Pancreas (tissue), 10 donors: ENCODE measurements around the gene EMC10. TPM values are rescaled to one million over a fixed set of nuclear protein-coding genes. Genes with fewer than 3 reads are reported as not detected.

Source experiments
- ATAC-seq, 4 donors: fragments of 200-7000 bp; cut with Tn5 transposase; one replicate each; pipeline versions ENCODE4 v1.8.0 to v1.9.1; 2020; ENCODE audit warnings: mild to moderate bottlenecking in 4 of 4, moderate library complexity in 4 of 4
- DNase-seq, 6 donors: peaks; one replicate each; pipeline ENCODE4 v3.0.0-alpha.2; 2020
- FAIRE-seq: peaks from 2 replicates; lab custom pipeline; 2012; peaks lifted over from hg19 to GRCh38; lab: Jason Lieb, UNC
- H3K27ac ChIP-seq, 4 donors: fragments of 200-600 bp; sonication (generic); 1 replicate in 3 of 4; 2 replicates in 1 of 4; pipeline versions ENCODE4 v1.5.0 to v1.8.0; 2020
- H3K27me3 ChIP-seq, 4 donors: fragments of 200-600 bp; one replicate each; pipeline ENCODE4 v1.8.0; 2021
- H3K36me3 ChIP-seq, 3 donors: fragments of 200-600 bp; sonication (generic) in 1 of 3; one replicate each; pipeline versions ENCODE4 v1.5.0 to v1.8.0; 2020 to 2021
- H3K4me1 ChIP-seq, 3 donors: fragments of 200-600 bp; one replicate each; pipeline ENCODE4 v1.8.0; 2021
- H3K4me3 ChIP-seq, 4 donors: fragments of 200-600 bp; sonication (generic) in 2 of 4; one replicate each; pipeline versions ENCODE4 v1.5.0 to v1.8.0; 2020 to 2021
- H3K9me3 ChIP-seq, 4 donors: fragments of 200-600 bp; one replicate each; pipeline ENCODE4 v1.8.0; 2021
- WGBS, 2 donors: extraction: QIAGEN DNeasy Blood & Tissue Kit; methylation state at CpG; one replicate each; pipeline ENCODE4 v1.1.7; 2013; 5-methylcytosine and 5-hydroxymethylcytosine counted together
- intact Hi-C, 3 donors: fragments of 100-400 bp; cut with DNase I; formaldehyde crosslinking; loops; one replicate each; pipeline versions ENCODE4 v1.11.1 to v1.14.2; 2022
- polyA plus RNA-seq, 2 donors: library from polyadenylated mRNA; stranded (reverse); fragments of 200-250 nt; gene quantifications; one replicate each; pipeline ENCODE4 v1.2.3, GENCODE V29; 2013
- total RNA-seq, 6 donors: library from RNA; stranded (reverse); fragmentation: NEBNext Ultra II Directional in 4 of 6; extraction: Animal tissue kit (Norgen Biotek cat#: 25700) in 4 of 6; gene quantifications; one replicate each; pipeline versions ENCODE4 v1.2.1 to v1.2.4, GENCODE V29; 2021 to 2023
- TF ChIP-seq, protein P1 (sequence below), 4 donors: fragments of 200-600 bp; sonication (generic) in 3 of 4; IDR thresholded peaks; one replicate each; pipeline versions ENCODE4 v1.5.0 to v1.8.0; 2021; ENCODE audit warnings: antibody characterized with exemption in 4 of 4
- donor health status: healthy with polysubstance abuse.
- donor health status: DM: no; HTN: no; CAD: no; lungs with moderate emphysema.
- donor health status: DM: no; HTN: no; CAD: no.
- donor health status: control.
- donor health status: control.
- donor health status: Bipolar disorder and iron deficiency.
- donor health status: DM: yes; HTN: yes; CAD: no.
- donor health status: DM: no; HTN: no; CAD: no.
- donor health status: DM: no; HTN: no; CAD: no.
- donor health status: DM: yes; HTN: yes; CAD: no.

The EMC10 gene
- 10 to 100 TPM; 34.7 to 81.5 (median 60.2) TPM for total RNA-seq
- polyA plus RNA-seq: 100 to 1,000 TPM in 1 of 2 donors, 10 to 100 TPM in 1; 96.7 to 160 TPM

GRCh38 chr19:50476224-50476906 lies at the start of gene EMC10, which contains the start of gene GARIN5A:
TSS of gene EMC10 (plus strand) at chr19:50476507. CDS start at chr19:50476545, 38 bp downstream.
TSS of gene GARIN5A (minus strand) at chr19:50476848. CDS start at chr19:50476388, 460 bp downstream.
- peaks cover 0 to 11% (median 0%) of the 10 kb centered on the region in 3 donors for H3K4me1 ChIP-seq
- DNase-seq (peak; percentile 90 to 98 (median 95)), ATAC-seq (peak; percentile 94 to 99 (median 96)), FAIRE-seq (no peak)
- H3K9me3 ChIP-seq: no peaks in the 10 kb centered on the region
- TF ChIP-seq, protein P1, sequence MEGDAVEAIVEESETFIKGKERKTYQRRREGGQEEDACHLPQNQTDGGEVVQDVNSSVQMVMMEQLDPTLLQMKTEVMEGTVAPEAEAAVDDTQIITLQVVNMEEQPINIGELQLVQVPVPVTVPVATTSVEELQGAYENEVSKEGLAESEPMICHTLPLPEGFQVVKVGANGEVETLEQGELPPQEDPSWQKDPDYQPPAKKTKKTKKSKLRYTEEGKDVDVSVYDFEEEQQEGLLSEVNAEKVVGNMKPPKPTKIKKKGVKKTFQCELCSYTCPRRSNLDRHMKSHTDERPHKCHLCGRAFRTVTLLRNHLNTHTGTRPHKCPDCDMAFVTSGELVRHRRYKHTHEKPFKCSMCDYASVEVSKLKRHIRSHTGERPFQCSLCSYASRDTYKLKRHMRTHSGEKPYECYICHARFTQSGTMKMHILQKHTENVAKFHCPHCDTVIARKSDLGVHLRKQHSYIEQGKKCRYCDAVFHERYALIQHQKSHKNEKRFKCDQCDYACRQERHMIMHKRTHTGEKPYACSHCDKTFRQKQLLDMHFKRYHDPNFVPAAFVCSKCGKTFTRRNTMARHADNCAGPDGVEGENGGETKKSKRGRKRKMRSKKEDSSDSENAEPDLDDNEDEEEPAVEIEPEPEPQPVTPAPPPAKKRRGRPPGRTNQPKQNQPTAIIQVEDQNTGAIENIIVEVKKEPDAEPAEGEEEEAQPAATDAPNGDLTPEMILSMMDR (IDR thresholded peaks at IDR 0.05): no peak
- peaks cover 0 to 18% (median 15%) of the 10 kb centered on the region in 3 donors for H3K36me3 ChIP-seq
- intact Hi-C loops: no loop called here
- H3K27ac ChIP-seq: peak within 1 kb of the TSS; percentile 58 to 82 (median 70)
- no peaks in the 10 kb centered on the region for H3K27me3 ChIP-seq
- WGBS, 2 donors: 1 to 2% methylated on average over 58 of the region's 58 CpGs
- peak within 1 kb of the TSS; percentile 70 to 99 (median 82) for H3K4me3 ChIP-seq

DNA sequence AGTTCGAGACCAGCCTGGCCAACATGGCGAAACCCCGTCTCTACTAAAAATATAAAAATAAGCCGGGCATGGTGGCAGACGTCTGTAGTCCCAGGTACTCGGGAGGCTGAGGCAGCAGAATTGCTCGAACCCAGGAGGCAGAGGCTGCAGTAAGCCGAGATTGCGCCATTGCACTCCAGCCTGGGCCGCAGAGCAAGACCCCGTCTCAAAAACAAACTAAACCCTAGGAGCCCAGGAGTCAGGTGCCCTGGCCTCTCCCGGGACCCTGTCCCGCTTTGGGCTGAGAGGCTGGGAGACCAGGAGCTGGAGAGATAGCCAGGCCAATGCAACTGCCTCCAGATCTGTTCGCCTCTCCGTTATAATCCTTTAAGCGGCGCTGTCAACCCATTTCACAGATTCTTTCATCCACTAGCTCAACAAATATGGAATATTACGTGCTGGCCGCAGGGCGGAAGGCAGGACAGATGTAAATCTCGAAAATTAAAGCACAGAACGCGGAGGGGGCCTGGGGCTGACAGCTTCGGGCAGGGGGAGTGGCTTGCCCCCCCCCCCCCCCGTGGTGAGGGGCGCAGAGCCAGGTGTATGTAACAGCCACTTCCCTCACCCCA lies 48.9 kb upstream of the EMC10 start:
- peaks cover 0 to 9% (median 3%) of the 10 kb centered on the region in 3 donors for H3K4me1 ChIP-seq
- no peak for ATAC-seq
- peak overlapping the region in 1 of 4 donors; percentile 33 for H3K27ac ChIP-seq
- intact Hi-C loops: no loop called here
- H3K9me3 ChIP-seq: no peaks in the 10 kb centered on the region
- no peaks in the 10 kb centered on the region for H3K27me3 ChIP-seq
- H3K4me3 ChIP-seq: peak overlapping the region in 1 of 4 donors; percentile 31
- no peaks in the 10 kb centered on the region for H3K36me3 ChIP-seq
- 79 to 87% methylated on average over 24 to 26 of the region's 26 CpGs for WGBS, 2 donors
- no peak for DNase-seq
- FAIRE-seq: no peak
- TF ChIP-seq, protein P1 (IDR thresholded peaks at IDR 0.05): no peak

DNA sequence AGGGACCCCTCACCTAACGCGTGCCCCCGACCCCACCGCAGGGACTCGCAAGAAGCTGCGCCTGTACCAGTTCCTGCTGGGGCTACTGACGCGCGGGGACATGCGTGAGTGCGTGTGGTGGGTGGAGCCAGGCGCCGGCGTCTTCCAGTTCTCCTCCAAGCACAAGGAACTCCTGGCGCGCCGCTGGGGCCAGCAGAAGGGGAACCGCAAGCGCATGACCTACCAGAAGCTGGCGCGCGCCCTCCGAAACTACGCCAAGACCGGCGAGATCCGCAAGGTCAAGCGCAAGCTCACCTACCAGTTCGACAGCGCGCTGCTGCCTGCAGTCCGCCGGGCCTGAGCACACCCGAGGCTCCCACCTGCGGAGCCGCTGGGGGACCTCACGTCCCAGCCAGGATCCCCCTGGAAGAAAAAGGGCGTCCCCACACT lies 48.3 kb upstream of the EMC10 start:
- H3K9me3 ChIP-seq: no peaks in the 10 kb centered on the region
- FAIRE-seq (no peak), ATAC-seq (peak; percentile 24 to 65 (median 54)), DNase-seq (peak; percentile 64 to 88 (median 82))
- peak overlapping the region in 2 of 4 donors; percentile 24 to 31 for H3K4me3 ChIP-seq
- no peaks in the 10 kb centered on the region for H3K27me3 ChIP-seq
- TF ChIP-seq, protein P1 (IDR thresholded peaks at IDR 0.05): no peak
- H3K36me3 ChIP-seq: no peaks in the 10 kb centered on the region
- peaks cover 0 to 9% (median 3%) of the 10 kb centered on the region in 3 donors for H3K4me1 ChIP-seq
- intact Hi-C loops: no loop called here
- peak overlapping the region in 2 of 4 donors; percentile 33 to 50 for H3K27ac ChIP-seq
- WGBS, 2 donors: 9 to 13% methylated on average over 37 to 38 of the region's 38 CpGs

DNA sequence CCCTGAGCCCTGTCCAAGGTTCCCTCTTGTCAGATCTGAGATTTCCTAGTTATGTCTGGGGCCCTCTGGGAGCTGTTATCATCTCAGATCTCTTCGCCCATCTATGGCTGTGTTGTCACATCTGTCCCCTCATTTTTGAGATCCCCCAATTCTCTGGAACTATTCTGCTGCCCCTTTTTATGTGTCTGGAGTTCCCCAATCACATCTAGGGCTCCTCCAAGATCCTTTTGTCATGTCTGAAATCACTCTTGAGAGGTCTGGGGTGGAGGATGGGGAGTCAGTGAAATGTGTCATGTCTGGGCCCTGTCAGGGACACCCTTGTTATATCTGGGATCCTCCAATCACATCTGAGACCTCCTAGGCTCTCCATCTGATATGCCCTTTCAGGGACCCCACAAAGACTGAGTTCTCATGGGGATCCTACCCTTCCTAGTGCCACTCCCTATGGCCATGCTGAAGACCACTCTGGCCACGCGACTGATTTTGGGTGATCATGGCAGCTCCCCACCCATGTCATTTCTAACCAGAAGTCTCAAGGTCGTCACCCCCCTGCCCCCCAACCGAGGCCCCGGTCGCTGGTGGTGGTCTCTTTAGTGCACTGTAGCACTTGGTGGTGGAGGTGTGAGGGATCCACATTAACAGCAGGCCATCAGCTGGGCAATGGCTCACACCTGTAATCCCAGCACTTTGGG lies 47.4 kb upstream of the EMC10 start:
- ATAC-seq: no peak
- Histone ChIP-seq H3K9me3 (no peaks in the 10 kb centered on the region), H3K36me3 (no peaks in the 10 kb centered on the region), H3K27me3 (no peaks in the 10 kb centered on the region), H3K4me1 (peaks cover 0 to 9% (median 3%) of the 10 kb centered on the region in 3 donors), H3K4me3 (no peak overlapping the region), H3K27ac (no peak overlapping the region)
- 61 to 77% methylated on average over 7 of the region's 7 CpGs for WGBS, 2 donors
- intact Hi-C loops: no loop called here
- FAIRE-seq: no peak
- no peak for DNase-seq
- TF ChIP-seq, protein P1 (IDR thresholded peaks at IDR 0.05): no peak
